Right lobe of liver (tissue), 6 donors: ENCODE measurements around the gene CACNA1F. TPM values are rescaled to one million over a fixed set of nuclear protein-coding genes. Genes with fewer than 3 reads are reported as not detected.

Experiments
- ATAC-seq, 4 donors: fragments of 200-7000 bp; cut with Tn5 transposase; one replicate each; pipeline ENCODE4 v1.9.1; 2020; ENCODE audit warnings: mild to moderate bottlenecking in 4 of 4, moderate library complexity in 4 of 4
- DNase-seq, 3 donors: peaks; one replicate each; pipeline ENCODE4 v3.0.0-alpha.2; 2020
- H3K27ac ChIP-seq, 3 donors: fragments of 200-600 bp; one replicate each; pipeline ENCODE4 v1.8.0; 2022
- H3K27me3 ChIP-seq, 2 donors: fragments of 200-600 bp; one replicate each; pipeline ENCODE4 v1.8.0; 2022
- H3K36me3 ChIP-seq, 4 donors: fragments of 200-600 bp; sonication (generic) in 1 of 4; one replicate each; pipeline versions ENCODE4 v1.5.1 to v1.8.0; 2017 to 2022; ENCODE audit warnings: control low read depth in 1 of 4
- H3K4me1 ChIP-seq, 4 donors: fragments of 200-600 bp; sonication (generic) in 1 of 4; one replicate each; pipeline versions ENCODE4 v1.5.1 to v1.8.0; 2017 to 2022; ENCODE audit warnings: control low read depth in 1 of 4
- H3K4me3 ChIP-seq, 3 donors: fragments of 200-600 bp; one replicate each; pipeline ENCODE4 v1.8.0; 2022
- H3K9me3 ChIP-seq, 4 donors: fragments of 200-600 bp; sonication (generic) in 1 of 4; one replicate each; pipeline versions ENCODE4 v1.5.1 to v1.8.0; 2017 to 2022; ENCODE audit warnings: control low read depth in 1 of 4
- POLR2A ChIP-seq: fragments of 450-650 bp; IDR thresholded peaks from one replicate; pipeline ENCODE4 v1.6.1; 2017; ENCODE audit warnings: antibody characterized with exemption, mild to moderate bottlenecking
- WGBS: methylation state at CpG from one replicate; pipeline ENCODE4 v1.1.6; 2018; ENCODE audit warnings: low coverage, low lambda C conversion rate; ENCODE audit not compliant: insufficient coverage; ENCODE audit errors: missing lambda C conversion rate; 5-methylcytosine and 5-hydroxymethylcytosine counted together
- intact Hi-C, 2 donors: fragments of 100-400 bp; cut with DNase I; formaldehyde crosslinking; loops; one replicate each; pipeline versions ENCODE4 v1.11.2 to v1.14.1; 2022
- total RNA-seq, 6 experiments: library from RNA; depleted of rRNA in 2 of 6; stranded (reverse); fragments of >200 nt in 2 of 6; fragmentation: NEBNext Ultra II Directional in 3 of 6; extraction: Animal tissue kit (Norgen Biotek cat#: 25700) in 3 of 6; gene quantifications; one replicate each; pipeline versions ENCODE4 v1.1.0 to v1.2.4, GENCODE V29; 2016 to 2023
- TF ChIP-seq, protein P1 (sequence below), 4 donors: fragments of 200-600 bp in 3 of 4; fragments of 450-650 bp in 1 of 4; IDR thresholded peaks; one replicate each; pipeline versions ENCODE4 v1.5.1 to v1.8.0; 2016 to 2022; ENCODE audit warnings: antibody characterized with exemption in 4 of 4, mild to moderate bottlenecking in 2 of 4
- donor health status: DM: no; HTN: yes; CAD: no.
- donor health status: DM: no; HTN: no; CAD: no.
- donor health status: DM: no; HTN: no; CAD: no.
- donor health status: DM: no; HTN: yes; CAD: no.
- donor health status: DM: no; HTN: yes; CAD: no.

The CACNA1F gene
- total RNA-seq, 6 experiments from 2014 or later, result 0.06 TPM; not detected in 5

GRCh38 chrX:49186125-49187027, 46.8 kb downstream of the CACNA1F start, which contains the start of gene PRICKLE3:
TSS of gene PRICKLE3 (minus strand) at chrX:49186373. CDS start at chrX:49186297, 76 bp downstream.
- ATAC-seq, result peak; percentile 69 to 75 (median 72)
- Histone ChIP-seq H3K27me3 (no peaks in the 10 kb centered on the region), H3K4me1 (no peaks in the 10 kb centered on the region), H3K9me3 (no peaks in the 10 kb centered on the region), H3K36me3 (peaks cover 0 to 4% (median 0%) of the 10 kb centered on the region in 4 donors), H3K4me3 (peak within 1 kb of the TSS; percentile 28 to 57 (median 48)), H3K27ac (peak within 1 kb of the TSS; percentile 40 to 63 (median 50))
- intact Hi-C loops, result no loop called here
- 47% methylated on average over 13 of the region's 62 CpGs for WGBS
- DNase-seq, result peak; percentile 88 to 91 (median 91)
- TF ChIP-seq POLR2A, result peak; percentile 68
- TF ChIP-seq, protein P1, sequence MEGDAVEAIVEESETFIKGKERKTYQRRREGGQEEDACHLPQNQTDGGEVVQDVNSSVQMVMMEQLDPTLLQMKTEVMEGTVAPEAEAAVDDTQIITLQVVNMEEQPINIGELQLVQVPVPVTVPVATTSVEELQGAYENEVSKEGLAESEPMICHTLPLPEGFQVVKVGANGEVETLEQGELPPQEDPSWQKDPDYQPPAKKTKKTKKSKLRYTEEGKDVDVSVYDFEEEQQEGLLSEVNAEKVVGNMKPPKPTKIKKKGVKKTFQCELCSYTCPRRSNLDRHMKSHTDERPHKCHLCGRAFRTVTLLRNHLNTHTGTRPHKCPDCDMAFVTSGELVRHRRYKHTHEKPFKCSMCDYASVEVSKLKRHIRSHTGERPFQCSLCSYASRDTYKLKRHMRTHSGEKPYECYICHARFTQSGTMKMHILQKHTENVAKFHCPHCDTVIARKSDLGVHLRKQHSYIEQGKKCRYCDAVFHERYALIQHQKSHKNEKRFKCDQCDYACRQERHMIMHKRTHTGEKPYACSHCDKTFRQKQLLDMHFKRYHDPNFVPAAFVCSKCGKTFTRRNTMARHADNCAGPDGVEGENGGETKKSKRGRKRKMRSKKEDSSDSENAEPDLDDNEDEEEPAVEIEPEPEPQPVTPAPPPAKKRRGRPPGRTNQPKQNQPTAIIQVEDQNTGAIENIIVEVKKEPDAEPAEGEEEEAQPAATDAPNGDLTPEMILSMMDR (IDR thresholded peaks at IDR 0.05), result peak; percentile 14 to 51 (median 36)

DNA sequence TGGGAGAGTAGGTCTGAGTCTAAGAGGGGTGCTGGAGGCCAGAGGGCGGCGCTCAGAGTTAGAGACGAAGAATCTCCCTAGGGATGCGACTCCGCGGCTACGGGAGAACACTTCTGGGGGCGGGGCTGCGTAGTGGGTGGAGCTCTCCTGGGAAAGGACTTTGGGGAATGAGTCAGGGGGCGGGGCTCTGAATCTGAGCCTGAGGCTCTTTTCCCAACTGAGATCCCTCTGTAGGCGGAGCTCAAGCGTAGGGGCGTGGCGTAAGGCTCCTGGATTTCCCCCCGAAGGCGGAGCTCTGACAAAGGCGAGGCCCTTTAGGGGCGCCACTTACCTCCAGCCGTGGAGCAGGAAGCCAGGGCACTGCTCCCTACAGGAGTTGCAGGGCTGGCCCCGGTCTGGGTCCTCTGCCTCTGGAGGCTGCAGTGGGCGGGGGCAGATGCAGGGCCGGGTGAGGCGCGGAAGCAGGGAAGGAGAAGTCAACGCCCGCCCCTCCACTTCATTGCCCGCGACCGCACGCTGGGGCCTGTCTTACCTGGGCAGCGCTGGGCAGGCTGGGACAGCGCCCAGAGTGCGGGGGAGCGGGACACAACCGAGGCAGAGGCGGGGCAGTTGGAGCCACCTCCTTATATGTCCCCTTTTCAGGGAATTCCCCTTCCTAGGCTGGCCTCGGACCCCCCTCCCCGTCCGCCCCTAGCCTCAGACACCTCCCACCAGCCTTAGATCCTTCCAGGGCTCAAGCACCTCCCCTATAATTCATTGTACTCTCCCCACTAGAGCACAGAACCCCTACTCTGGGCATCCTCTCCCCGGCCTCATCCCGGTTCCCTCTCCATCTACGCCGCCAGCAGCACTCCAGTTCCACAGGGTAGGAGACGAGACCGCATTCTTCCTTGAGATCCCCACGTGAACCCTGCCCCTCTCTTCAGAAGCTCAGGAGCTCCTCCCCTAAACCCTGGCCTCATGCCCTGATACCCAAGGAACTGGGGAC, 48.6 kb downstream of the CACNA1F start:
- peak overlapping the region in 1 of 3 donors; percentile 48 for H3K4me3 ChIP-seq
- no peak for TF ChIP-seq POLR2A
- intact Hi-C loops, result no loop called here
- no peaks in the 10 kb centered on the region for H3K27me3 ChIP-seq
- H3K36me3 ChIP-seq, result peaks cover 0 to 4% (median 0%) of the 10 kb centered on the region in 4 donors
- 51% methylated on average over 16 of the region's 46 CpGs for WGBS
- peak overlapping the region in 1 of 3 donors; percentile 28 for H3K27ac ChIP-seq
- no peaks in the 10 kb centered on the region for H3K4me1 ChIP-seq
- ATAC-seq, result peak; percentile 30 to 51 (median 36)
- peak in 2 of 3 donors; percentile 66 to 75 for DNase-seq
- H3K9me3 ChIP-seq, result no peaks in the 10 kb centered on the region

DNA sequence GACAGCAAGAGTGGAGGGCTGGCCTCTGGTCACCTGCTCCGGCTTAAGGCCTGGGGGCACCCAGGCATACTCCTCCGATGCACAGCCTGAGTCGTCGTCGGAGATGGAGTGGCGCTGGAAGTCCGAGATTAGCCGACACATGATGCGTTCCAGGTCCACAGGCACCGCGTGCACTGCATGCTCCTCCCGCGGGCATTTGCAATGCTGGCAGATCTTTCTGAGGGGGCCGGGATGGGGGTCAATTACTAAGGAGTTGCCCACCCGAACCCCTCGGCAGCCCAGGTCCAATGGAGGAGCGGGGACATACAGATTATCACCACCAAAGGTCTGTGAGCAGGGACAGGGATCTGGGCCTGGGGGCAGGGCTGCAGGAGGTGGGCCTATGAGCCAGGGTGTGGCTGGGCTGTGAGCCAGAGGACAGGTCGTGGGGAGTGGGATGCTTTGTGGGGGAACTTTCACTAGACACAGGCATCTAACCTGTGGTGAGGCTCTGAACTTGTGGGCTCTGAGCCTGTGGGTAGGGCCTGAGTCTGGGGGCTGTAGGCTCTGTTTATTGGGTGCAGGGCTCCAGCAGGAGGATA, 49.3 kb downstream of the CACNA1F start:
- DNase-seq (no peak), ATAC-seq (no peak)
- Histone ChIP-seq H3K36me3 (peaks cover 0 to 4% (median 0%) of the 10 kb centered on the region in 4 donors), H3K9me3 (no peaks in the 10 kb centered on the region), H3K4me1 (no peaks in the 10 kb centered on the region), H3K27ac (no peak overlapping the region), H3K27me3 (no peaks in the 10 kb centered on the region), H3K4me3 (no peak overlapping the region)
- no peak for TF ChIP-seq POLR2A
- TF ChIP-seq, protein P1 (IDR thresholded peaks at IDR 0.05), result no peak
- 80% methylated on average over 3 of the region's 18 CpGs for WGBS
- intact Hi-C loops, result no loop called here

DNA sequence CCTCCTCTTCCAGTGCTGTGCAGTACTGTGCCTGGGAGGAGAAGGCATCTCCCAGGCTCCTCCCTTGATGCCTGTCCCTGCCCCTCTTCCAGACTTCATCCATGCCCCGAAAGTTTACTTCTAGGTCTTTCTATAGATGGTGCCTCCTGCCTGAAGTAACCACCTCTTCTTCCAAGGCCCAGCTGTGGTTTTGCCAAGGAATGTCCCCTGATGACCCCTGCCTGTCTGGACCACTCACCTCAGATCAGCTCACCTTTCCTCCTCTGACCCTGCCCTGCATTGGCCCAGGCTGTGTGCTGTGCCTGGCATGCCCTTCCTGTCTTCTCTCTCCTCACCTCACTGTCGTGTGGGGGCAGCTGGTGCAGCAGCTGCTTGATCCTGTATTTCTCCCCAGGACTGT, 53.8 kb downstream of the CACNA1F start:
- TF ChIP-seq, protein P1 (IDR thresholded peaks at IDR 0.05), result no peak
- TF ChIP-seq POLR2A, result no peak
- no peak for ATAC-seq
- Histone ChIP-seq H3K9me3 (no peaks in the 10 kb centered on the region), H3K27ac (no peak overlapping the region), H3K4me1 (no peaks in the 10 kb centered on the region), H3K4me3 (no peak overlapping the region), H3K27me3 (no peaks in the 10 kb centered on the region), H3K36me3 (peaks cover 0 to 4% (median 0%) of the 10 kb centered on the region in 4 donors)
- WGBS, result 80% methylated on average over 2 of the region's 2 CpGs
- DNase-seq, result no peak
- intact Hi-C loops, result no loop called here
